HG02623 (cell line): ENCODE data around the gene CEP55.
"Not testable (repeated sequence)": the region's sequence is repeated elsewhere in the genome, so short reads cannot be mapped to it uniquely, and the experiment has no call there.

Experiments used
- ATAC-seq: cut with Tn5 transposase; IDR thresholded peaks from one replicate; pipeline ENCODE4 v1.9.1; 2021; ENCODE audit warnings: moderate library complexity; ENCODE audit not compliant: unreplicated experiment

CEP55 gene

DNA sequence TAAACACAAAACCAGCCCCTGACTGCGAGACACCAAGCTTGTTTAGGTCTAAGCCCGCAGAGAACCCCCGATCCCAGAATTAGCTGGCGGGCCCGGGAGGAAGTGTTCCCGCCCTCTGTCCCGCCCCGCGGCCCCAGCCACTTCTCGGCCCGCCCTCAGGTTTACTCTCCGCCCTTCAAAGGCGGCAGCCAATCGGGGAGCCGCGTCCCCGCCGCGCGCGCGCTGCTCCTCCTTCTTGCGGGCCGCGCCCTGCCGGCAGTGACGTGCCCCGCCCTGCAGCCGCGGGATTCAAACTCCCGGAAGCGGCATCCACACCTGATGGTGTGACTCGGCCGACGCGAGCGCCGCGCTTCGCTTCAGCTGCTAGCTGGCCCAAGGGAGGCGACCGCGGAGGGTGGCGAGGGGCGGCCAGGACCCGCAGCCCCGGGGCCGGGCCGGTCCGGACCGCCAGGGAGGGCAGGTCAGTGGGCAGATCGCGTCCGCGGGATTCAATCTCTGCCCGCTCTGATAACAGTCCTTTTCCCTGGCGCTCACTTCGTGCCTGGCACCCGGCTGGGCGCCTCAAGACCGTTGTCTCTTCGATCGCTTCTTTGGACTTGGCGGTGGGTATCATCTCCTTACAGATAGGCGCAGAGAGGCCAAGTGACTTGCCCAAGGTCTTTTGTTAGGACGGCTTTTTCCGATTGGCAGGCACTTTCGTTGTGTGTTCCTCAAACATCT, at the start of gene CEP55:
TSS of gene CEP55 (plus strand) at position 291 of the 720 bp plus-strand sequence. CDS start 3,440 bp downstream, outside the sequence.
- peak; percentile 99 for ATAC-seq

DNA sequence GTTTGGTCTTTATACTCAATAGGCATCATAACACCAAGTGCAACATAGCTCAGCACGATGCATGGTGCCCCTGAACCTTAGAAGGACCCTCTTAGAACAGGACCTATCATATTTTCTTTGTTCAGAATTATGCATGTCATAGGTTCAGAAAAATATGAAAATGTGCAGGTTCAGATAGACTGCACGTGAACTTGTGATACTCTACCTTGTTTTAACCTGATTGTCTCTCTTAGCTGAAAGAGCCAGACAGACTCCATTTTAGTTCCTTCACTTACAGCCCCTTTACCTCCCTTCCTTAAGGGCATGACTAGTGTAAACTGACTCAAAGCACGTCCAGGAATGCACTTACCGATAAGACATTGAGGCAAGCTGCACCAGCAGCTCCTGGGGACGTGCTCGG, 49.4 kb upstream of the CEP55 start:
- ATAC-seq, result no peak

- no peak for ATAC-seq
These were observed 48.4 kb upstream of the CEP55 start for GRCh38 chr10:93447970-93448369.

- ATAC-seq, result no peak
These were observed 45.0 kb upstream of the CEP55 start for GRCh38 chr10:93451244-93451947.

DNA sequence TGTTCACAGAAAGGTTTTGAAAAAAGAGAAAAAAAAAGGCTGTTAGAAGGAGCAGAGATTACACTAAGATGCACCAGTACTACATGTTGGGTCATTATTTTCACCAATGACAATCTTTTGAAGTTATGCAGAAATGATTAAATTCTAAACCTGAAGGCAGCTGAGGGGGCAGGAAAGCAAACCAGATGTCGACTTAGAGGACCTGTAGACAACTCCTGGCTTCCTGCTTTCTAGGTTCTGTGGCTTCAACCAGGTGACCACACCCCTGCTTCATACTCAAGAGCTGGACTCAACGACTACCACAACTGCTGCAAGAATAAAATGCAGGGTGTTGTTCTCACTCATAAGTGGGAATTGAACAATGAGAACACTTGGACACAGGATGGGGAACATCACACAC, 44.3 kb upstream of the CEP55 start:
- ATAC-seq, result no peak

GRCh38 chr10:93454146-93454545, 42.3 kb upstream of the CEP55 start:
- no peak for ATAC-seq

DNA sequence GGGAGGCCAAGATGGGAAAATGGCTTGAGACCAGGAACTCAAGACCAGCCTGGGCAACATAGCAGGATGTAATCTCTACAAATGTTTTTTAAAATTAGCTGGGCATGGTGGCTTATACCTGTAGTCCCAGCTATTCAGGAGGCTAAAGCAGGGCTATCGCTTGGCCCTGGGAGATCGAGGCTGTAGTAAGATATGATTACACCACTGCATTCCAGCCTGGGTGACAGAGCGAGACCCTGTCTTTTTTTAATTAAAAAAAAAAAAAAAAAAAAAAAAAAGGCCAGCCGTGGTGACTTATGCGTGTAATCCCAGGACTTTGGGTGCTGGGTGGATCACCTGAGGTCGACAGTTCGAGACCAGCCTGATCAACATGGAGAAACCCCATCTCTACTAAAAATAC, 41.7 kb upstream of the CEP55 start:
- ATAC-seq, result no peak

DNA sequence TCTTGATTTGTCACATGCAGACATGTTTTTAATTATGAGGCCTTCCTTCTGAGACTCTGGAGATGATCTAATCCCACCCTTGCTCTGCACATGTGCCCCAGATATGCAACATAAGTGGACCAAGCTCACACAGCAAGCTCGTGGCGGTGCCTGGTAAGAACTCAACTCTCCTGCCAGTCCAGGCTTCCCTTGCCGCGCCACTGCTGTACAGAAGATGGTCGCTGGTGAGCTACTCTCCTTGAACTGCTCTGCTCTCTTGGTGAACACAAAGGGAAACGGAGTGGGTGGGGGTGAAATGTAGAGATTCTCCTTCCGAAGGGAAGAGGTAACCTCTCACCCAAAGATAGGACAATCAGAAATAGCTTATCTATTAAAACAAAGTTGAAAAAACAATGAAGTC, 39.9 kb upstream of the CEP55 start:
- ATAC-seq, result no peak

GRCh38 chr10:93457511-93457910, 38.9 kb upstream of the CEP55 start:
- ATAC-seq, result no peak

DNA sequence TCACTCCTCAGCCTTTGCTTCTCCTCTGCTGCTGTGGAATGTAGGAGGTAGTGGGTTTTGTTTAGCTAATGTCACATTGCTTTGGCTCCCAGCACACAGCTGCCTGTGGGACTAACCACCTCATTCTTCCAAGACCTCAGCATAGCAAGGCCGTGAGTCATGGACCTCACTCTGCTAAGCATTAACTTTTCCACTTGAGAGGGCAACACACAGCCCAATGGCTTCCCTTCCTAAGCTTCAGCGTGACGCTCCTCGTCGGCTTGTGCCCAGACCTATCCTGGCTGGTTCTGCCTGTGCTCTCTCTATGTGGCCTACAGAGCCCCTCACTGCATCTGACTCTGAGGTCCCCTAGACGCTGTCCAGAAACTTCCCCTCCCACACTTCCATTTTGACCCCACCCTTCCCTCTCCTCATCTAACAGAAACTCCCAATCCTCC, 37.6 kb upstream of the CEP55 start:
- no peak for ATAC-seq

DNA sequence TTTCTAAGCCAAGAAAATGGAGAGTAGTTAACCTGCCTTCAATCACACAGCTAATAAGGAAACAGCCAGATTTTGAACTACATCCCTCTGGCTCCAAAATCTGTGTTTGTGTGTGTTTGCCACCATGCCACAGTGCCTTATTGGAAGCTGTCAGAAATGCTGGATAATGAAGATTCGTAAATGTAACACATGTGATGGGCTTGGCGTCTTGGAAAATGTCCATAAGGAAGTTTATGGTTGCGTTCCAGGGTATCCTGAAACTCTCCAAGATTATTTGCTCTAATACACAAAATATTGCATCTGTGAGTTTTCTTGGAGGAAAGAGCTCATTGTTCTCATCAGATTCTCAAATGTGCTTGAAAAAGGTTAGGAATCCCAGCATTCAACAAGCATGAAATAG, 36.9 kb upstream of the CEP55 start:
- no peak for ATAC-seq

DNA sequence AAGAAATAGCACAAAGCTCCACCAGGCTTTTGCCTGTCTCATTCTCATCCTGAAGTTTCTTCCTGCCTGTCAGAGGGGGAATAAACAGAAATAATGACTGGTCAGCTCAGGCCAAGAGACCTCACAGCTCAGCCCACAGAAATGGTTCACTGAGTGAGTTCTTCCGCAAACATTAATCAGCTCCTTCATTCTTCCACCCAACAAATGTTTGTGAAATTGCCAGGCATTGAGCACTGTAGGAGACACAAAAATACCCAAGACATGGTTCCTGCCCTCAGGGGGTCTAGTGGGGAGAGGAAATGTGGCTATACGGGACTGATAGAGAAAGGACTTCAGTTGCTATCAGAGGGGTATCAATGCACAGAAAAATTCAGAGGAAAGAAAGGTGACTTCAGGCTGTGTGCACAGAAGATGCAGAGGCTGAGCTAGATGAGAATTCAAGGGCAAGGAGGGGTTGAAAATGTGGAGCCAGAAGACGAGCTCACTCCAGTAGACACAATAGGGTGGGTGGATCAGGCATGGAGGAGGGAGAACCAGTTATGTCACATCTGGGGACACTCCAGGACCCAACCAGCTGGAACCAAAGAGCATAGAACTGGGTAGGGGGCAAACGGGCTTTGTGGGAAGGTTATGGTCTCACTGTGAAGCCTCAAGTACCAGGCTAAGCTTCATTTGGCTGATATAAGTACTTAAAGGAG, 35.2 kb upstream of the CEP55 start:
- ATAC-seq, result no peak

DNA sequence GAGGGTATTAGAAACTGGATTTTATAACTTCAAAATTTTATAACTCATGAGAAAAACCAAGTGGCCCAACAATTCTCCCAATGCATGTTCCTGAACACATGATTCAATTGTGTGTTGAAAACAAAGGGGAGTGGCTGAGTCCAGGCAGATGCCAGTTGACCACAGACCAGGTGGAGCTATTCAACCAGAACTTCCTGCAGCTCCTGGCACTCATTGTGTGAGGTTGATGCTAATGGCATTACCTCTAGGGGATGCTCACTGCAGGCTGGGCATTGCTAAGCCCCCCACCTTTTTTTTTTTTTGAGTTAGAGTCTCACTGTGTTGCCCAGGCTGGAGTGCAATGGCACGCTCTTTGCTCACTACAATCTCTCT, 34.6 kb upstream of the CEP55 start:
- no peak for ATAC-seq

GRCh38 chr10:93462371-93462770, 34.0 kb upstream of the CEP55 start:
- ATAC-seq, result no peak

DNA sequence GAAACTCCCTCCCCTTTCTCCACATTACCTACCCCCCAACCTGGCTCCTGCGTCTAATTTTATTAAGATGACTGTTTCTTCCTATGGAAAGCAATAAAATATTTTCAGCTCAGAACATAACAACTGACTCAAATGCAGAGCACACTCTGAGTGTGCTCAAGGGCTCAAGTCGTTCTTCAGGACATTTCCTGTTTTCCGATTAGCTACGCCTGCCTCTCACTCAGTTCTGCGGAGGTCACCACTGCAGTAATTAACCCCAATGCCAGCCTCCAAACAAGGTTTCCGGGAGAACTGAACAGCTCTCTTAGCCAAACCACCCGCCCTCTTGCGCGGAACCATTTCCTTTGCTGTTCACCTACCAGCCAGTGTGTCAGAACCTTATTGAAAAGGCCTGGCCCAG, 33.5 kb upstream of the CEP55 start:
- ATAC-seq, result no peak

- no peak for ATAC-seq
These were observed 32.5 kb upstream of the CEP55 start for GRCh38 chr10:93463723-93464476.

- no peak for ATAC-seq
These were observed 31.5 kb upstream of the CEP55 start for GRCh38 chr10:93464776-93465388.

GRCh38 chr10:93465806-93466675, 30.4 kb upstream of the CEP55 start:
- ATAC-seq, result no peak

DNA sequence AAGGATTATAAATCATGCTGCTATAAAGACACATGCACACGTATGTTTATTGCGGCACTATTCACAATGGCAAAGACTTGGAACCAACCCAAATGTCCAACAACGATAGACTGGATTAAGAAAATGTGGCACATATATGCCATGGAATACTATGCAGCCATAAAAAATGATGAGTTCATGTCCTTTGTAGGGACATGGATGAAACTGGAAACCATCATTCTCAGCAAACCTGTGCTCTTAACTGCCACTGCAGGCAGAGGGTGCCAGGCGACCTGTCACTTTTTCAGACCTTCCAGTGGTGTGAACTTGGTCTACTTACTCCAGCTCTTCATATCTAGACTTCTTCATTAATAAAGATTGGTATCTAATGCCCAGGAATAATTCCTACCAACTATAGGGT, 28.8 kb upstream of the CEP55 start:
- ATAC-seq, result not testable (repeated sequence)
